Measurements from ENCODE around the gene CD3E. TPM values are rescaled to one million over a fixed set of nuclear protein-coding genes. Genes with fewer than 3 reads are reported as not detected.

The CD3E gene
- total and polyA plus RNA-seq, 2 experiments from 2014 or later: not detected

DNA sequence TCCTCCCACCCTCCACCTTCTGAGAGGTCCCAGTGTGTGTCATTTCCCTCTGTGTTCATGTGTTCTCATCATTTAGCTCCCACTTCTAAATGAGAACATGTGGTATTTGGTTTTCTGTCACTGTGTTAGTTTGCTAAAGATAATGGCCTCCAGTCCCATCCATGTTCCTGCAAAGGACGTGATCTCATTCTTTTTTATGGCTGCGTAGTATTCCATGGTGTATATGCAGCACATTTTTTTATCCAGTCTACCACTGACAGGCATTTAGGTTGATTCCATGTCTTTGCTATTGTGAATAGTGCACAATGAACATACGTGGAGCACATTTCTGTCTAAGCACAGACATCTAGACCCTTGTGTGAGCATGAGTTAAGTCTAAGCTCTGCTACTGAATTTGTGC is 5.7 kb downstream of the CD3E start:
- in situ Hi-C loops (cut with MboI): no loop called here
- Histone ChIP-seq H3K27me3 (replicated peaks; ENCODE audit: insufficient read depth) (peaks cover 26% of the 10 kb centered on the region; the same call in 1 of the 2 replicates), H3K4me3 (no peak overlapping the region), H3K36me3 (ENCODE audit: low read depth) (no peaks in the 10 kb centered on the region), H2AFZ (no peak overlapping the region), H4K20me1 (ENCODE audit: insufficient read depth) (no peaks in the 10 kb centered on the region), H3K27ac (no peak overlapping the region), H3K9ac (no peak overlapping the region), H3K9me2 (ENCODE audit: insufficient read depth) (no peaks in the 10 kb centered on the region), H3K4me2 (ENCODE audit: unreplicated experiment) (no peak overlapping the region), H3K9me3 (ENCODE audit: low read depth) (no peaks in the 10 kb centered on the region), H3K79me2 (ENCODE audit: insufficient read depth) (no peaks in the 10 kb centered on the region), H3F3A (ENCODE audit: insufficient read depth) (no peaks in the 10 kb centered on the region), H3K4me1 (ENCODE audit: insufficient read depth) (no peaks in the 10 kb centered on the region)
- DNase-seq: no peak
- 44 to 48% methylated on average over 3 of the region's 3 CpGs for WGBS, 2 experiments (ENCODE audit: low coverage in 1 of 2, low lambda C conversion rate in 2 of 2, missing lambda C conversion rate in 2 of 2)
- TF ChIP-seq EZH2 (IDR thresholded peaks at IDR 0.05; ENCODE audit: insufficient read depth, poor library complexity, severe bottlenecking) (no peak), EZH2phosphoT487 (IDR thresholded peaks at IDR 0.05; ENCODE audit: insufficient read depth, low read depth) (no peak)

DNA sequence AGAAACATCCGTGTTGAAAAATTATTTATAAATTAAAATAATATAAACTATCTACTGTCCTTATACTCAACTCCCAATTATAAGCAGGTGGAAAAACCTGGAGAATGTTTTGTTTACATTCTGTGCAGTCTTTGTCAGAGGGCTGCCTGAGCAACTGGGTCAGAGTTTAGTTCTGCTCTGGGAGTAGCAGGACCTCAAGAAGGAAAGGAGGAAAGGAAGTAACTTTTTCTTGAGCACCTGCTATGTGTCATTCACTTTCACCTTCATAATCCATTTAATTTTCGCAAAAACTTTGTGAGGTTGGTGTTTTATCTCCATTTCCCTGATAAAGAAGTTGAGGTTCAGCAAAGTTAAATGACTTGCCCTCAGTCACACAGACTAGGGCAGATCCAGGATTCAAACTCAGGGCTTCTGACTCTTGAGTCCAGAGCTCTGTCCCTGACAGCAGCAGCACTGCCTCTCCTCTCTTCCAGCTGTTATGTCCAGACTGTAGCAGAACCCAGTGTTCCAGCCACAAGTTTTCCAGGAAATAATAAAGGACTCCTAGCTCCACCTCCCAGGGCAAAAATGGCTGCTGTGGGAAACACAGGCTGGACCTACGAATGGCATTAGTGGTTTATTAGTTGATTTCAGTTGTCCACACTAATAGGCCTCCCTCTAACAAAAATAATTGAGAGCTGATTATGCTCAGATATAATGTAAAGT is 6.4 kb downstream of the CD3E start:
- Histone ChIP-seq H3K27me3 (replicated peaks; ENCODE audit: insufficient read depth) (peaks cover 20% of the 10 kb centered on the region; the same call in 1 of the 2 replicates), H3K4me3 (no peak overlapping the region), H3K9me3 (ENCODE audit: low read depth) (no peaks in the 10 kb centered on the region), H3K36me3 (ENCODE audit: low read depth) (no peaks in the 10 kb centered on the region), H3F3A (ENCODE audit: insufficient read depth) (no peaks in the 10 kb centered on the region), H3K9ac (no peak overlapping the region), H3K27ac (no peak overlapping the region), H3K9me2 (ENCODE audit: insufficient read depth) (no peaks in the 10 kb centered on the region), H3K79me2 (ENCODE audit: insufficient read depth) (no peaks in the 10 kb centered on the region), H3K4me1 (ENCODE audit: insufficient read depth) (no peaks in the 10 kb centered on the region), H2AFZ (no peak overlapping the region), H3K4me2 (ENCODE audit: unreplicated experiment) (no peak overlapping the region), H4K20me1 (ENCODE audit: insufficient read depth) (no peaks in the 10 kb centered on the region)
- in situ Hi-C loops (cut with MboI): no loop called here
- no peak for DNase-seq
- TF ChIP-seq EZH2 (IDR thresholded peaks at IDR 0.05; ENCODE audit: insufficient read depth, poor library complexity, severe bottlenecking) (no peak), EZH2phosphoT487 (IDR thresholded peaks at IDR 0.05; ENCODE audit: insufficient read depth, low read depth) (no peak)
- 29 to 33% methylated on average over 3 of the region's 3 CpGs for WGBS, 2 experiments (ENCODE audit: low coverage in 1 of 2, low lambda C conversion rate in 2 of 2, missing lambda C conversion rate in 2 of 2)

DNA sequence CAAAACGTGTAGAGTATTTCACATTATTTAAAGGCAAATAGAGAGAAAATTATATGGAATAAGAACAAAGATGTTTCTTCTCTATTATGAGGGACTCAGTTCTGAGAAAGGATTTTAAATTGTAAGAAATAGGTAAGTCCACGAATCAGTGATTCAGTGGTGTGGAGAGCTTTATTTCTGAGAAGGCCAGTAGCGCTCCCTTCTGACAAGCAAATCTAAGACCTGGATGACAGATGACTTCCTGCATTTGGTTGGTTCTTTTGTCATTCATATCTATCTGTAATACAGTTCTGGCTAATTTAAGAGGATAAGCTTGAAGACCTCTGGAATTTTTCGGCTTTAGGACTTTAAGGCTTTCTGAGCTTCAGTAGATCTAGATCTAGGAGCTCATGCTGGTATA is 7.0 kb downstream of the CD3E start:
- 36 to 41% methylated on average over 4 of the region's 4 CpGs for WGBS, 2 experiments (ENCODE audit: low coverage in 1 of 2, low lambda C conversion rate in 2 of 2, missing lambda C conversion rate in 2 of 2)
- Histone ChIP-seq H3K27me3 (replicated peaks; ENCODE audit: insufficient read depth) (0 out of 2 replicates have a peak, but pooled peaks cover 20% of the 10 kb centered on the region), H3K9ac (no peak overlapping the region), H3K9me3 (ENCODE audit: low read depth) (no peaks in the 10 kb centered on the region), H2AFZ (no peak overlapping the region), H3K27ac (no peak overlapping the region), H3K4me2 (ENCODE audit: unreplicated experiment) (no peak overlapping the region), H3K36me3 (ENCODE audit: low read depth) (no peaks in the 10 kb centered on the region), H3K9me2 (ENCODE audit: insufficient read depth) (no peaks in the 10 kb centered on the region), H4K20me1 (ENCODE audit: insufficient read depth) (no peaks in the 10 kb centered on the region), H3K4me1 (ENCODE audit: insufficient read depth) (no peaks in the 10 kb centered on the region), H3K4me3 (no peak overlapping the region), H3F3A (ENCODE audit: insufficient read depth) (no peaks in the 10 kb centered on the region), H3K79me2 (ENCODE audit: insufficient read depth) (no peaks in the 10 kb centered on the region)
- DNase-seq: no peak
- in situ Hi-C loops (cut with MboI): no loop called here
- TF ChIP-seq EZH2 (IDR thresholded peaks at IDR 0.05; ENCODE audit: insufficient read depth, poor library complexity, severe bottlenecking) (no peak), EZH2phosphoT487 (IDR thresholded peaks at IDR 0.05; ENCODE audit: insufficient read depth, low read depth) (no peak)

DNA sequence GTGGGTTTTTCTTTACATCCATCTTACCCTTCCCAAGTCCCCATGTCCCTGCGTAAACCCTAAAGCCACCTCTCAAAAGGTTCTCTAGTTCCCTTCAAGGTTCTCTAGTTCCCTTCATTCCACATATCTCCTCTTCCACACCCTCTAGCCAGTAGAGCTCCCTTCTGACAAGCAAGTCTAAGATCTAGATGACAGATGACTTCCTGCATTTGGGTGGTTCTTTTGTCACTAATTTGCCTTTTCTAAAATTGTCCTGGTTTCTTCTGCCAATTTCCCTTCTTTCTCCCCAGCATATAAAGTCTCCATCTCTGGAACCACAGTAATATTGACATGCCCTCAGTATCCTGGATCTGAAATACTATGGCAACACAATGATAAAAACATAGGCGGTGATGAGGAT is 7.8 kb downstream of the CD3E start:
- Histone ChIP-seq H2AFZ (no peak overlapping the region), H3K4me1 (ENCODE audit: insufficient read depth) (no peaks in the 10 kb centered on the region), H3K9me3 (ENCODE audit: low read depth) (no peaks in the 10 kb centered on the region), H3K79me2 (ENCODE audit: insufficient read depth) (no peaks in the 10 kb centered on the region), H3K4me3 (no peak overlapping the region), H3K9me2 (ENCODE audit: insufficient read depth) (no peaks in the 10 kb centered on the region), H3K4me2 (ENCODE audit: unreplicated experiment) (no peak overlapping the region), H3K9ac (no peak overlapping the region), H4K20me1 (ENCODE audit: insufficient read depth) (no peaks in the 10 kb centered on the region), H3K27ac (no peak overlapping the region), H3K27me3 (replicated peaks; ENCODE audit: insufficient read depth) (0 out of 2 replicates have a peak, but pooled peaks cover 20% of the 10 kb centered on the region), H3K36me3 (ENCODE audit: low read depth) (no peaks in the 10 kb centered on the region), H3F3A (ENCODE audit: insufficient read depth) (no peaks in the 10 kb centered on the region)
- DNase-seq: no peak
- TF ChIP-seq EZH2phosphoT487 (IDR thresholded peaks at IDR 0.05; ENCODE audit: insufficient read depth, low read depth): no peak
- no peak for TF ChIP-seq EZH2 (IDR thresholded peaks at IDR 0.05; ENCODE audit: insufficient read depth, poor library complexity, severe bottlenecking)
- in situ Hi-C loops (cut with MboI): no loop called here
- WGBS, 2 experiments (ENCODE audit: low coverage in 1 of 2, low lambda C conversion rate in 2 of 2, missing lambda C conversion rate in 2 of 2): 88 to 92% methylated on average over 2 of the region's 2 CpGs
